A549 (cell line): ENCODE data around the gene NRXN2.

ENCODE experiments used
- CEBPB ChIP-seq, 2 experiments: fragments of >200 bp in 1 of 2; sonication (Bioruptor Twin) in 1 of 2; formaldehyde crosslinking in 1 of 2; IDR thresholded peaks; 2 replicates each; pipeline ENCODE4 v1.6.1; 2012 to 2016
- CHD2 ChIP-seq: fragments of 150-350 bp; IDR thresholded peaks from 2 replicates; pipeline ENCODE4 v1.6.1; 2014; ENCODE audit warnings: low read length; ENCODE audit not compliant: partially characterized antibody
- CHD4 ChIP-seq: fragments of 200-600 bp; sonication (generic); IDR thresholded peaks from 2 replicates; pipeline ENCODE4 v1.6.1; 2016; ENCODE audit warnings: antibody characterized with exemption, mild to moderate bottlenecking, borderline replicate concordance
- HMGXB4 ChIP-seq: fragments of 250-450 bp; sonication (Bioruptor Pico); IDR thresholded peaks from 2 replicates; pipeline ENCODE4 v1.5.0; 2021; ENCODE audit warnings: mild to moderate bottlenecking, moderate library complexity, borderline replicate concordance
- RAD21 ChIP-seq, 2 experiments: fragments of >200 bp in 1 of 2; sonication (Bioruptor Twin) in 1 of 2; formaldehyde crosslinking in 1 of 2; IDR thresholded peaks in 1 of 2; conservative IDR thresholded peaks in 1 of 2; 2 replicates in 1 of 2; 3 replicates in 1 of 2; pipeline ENCODE4 v1.6.1; 2012 to 2018; ENCODE audit warnings: inconsistent platforms in 1 of 2
- REST ChIP-seq: fragments of 200-600 bp; sonication (generic); IDR thresholded peaks from 2 replicates; pipeline ENCODE4 v1.6.1; 2016; ENCODE audit warnings: antibody characterized with exemption, mild to moderate bottlenecking, moderate library complexity

- TF ChIP-seq RAD21 (conservative IDR thresholded peaks at IDR 0.05 in 1 of 2, IDR thresholded peaks at IDR 0.05 in 1 of 2), result no peak
- TF ChIP-seq CHD2, result no peak
- TF ChIP-seq CEBPB (IDR thresholded peaks at IDR 0.05), result no peak
- no peak for TF ChIP-seq REST
- no peak for TF ChIP-seq HMGXB4 (CRISPR knock-in tag)
- no peak for TF ChIP-seq CHD4
Measured at GRCh38 chr11:64739871-64740270, 16.9 kb upstream of the NRXN2 start.
